Measurements from ENCODE around the gene FCER2. TPM values are rescaled to one million over a fixed set of nuclear protein-coding genes. Genes with fewer than 3 reads are reported as not detected.

Gene FCER2
- total and polyA plus RNA-seq, 8 donors: 0.48 to 1.5 TPM; not detected in 6

GRCh38 chr19:7638802-7639465 is 63.0 kb downstream of the FCER2 start:
- intact Hi-C loops (cut with DNase I; ENCODE audit: low total_unique reads): no loop called here
- TF ChIP-seq EP300 (IDR thresholded peaks at IDR 0.05): no peak
- TF ChIP-seq CTCF (IDR thresholded peaks at IDR 0.05): no peak
- TF ChIP-seq POLR2AphosphoS5 (IDR thresholded peaks at IDR 0.05): no peak
- no peak for TF ChIP-seq POLR2A (IDR thresholded peaks at IDR 0.05)
- Histone ChIP-seq H3K27me3 (peaks cover 0 to 64% (median 9%) of the 10 kb centered on the region in 3 donors), H3K27ac (no peak overlapping the region), H3K4me1 (peaks cover 0 to 43% (median 28%) of the 10 kb centered on the region in 4 donors), H3K9me3 (no peaks in the 10 kb centered on the region), H3K4me3 (peak overlapping the region in 1 of 4 donors; percentile 3), H3K36me3 (peaks cover 0 to 45% (median 19%) of the 10 kb centered on the region in 4 donors)
- no peak for DNase-seq
- WGBS, 5 donors: 78 to 88% (median 79%) methylated on average over 9 to 12 of the region's 12 CpGs

Other genes starting within 250 kb of the FCER2 start
- 1 to 10 TPM in 2 of 5 donors, not detected in 3; 3.9 to 5.2 TPM for gene PEX11G, start 213.1 kb downstream of the FCER2 start, total RNA-seq
- gene PEX11G, start 213.1 kb downstream of the FCER2 start, polyA plus RNA-seq: 1 to 10 TPM; 5.5 to 8.8 (median 5.8) TPM
- 100 to 1,000 TPM in 1 of 5 donors, 10 to 100 TPM in 3, 1 to 10 TPM in 1; 6.2 to 304 (median 84.0) TPM for gene ZNF358, start 186.0 kb downstream of the FCER2 start, total RNA-seq
- 10 to 100 TPM; 68.0 to 75.8 (median 72.4) TPM for gene ZNF358, start 186.0 kb downstream of the FCER2 start, polyA plus RNA-seq
- gene MCOLN1, start 179.5 kb downstream of the FCER2 start, total RNA-seq: 10 to 100 TPM in 3 of 5 donors, 1 to 10 TPM in 2; 5.1 to 56.6 (median 18.3) TPM
- 10 to 100 TPM; 13.3 to 25.5 (median 19.2) TPM for gene MCOLN1, start 179.5 kb downstream of the FCER2 start, polyA plus RNA-seq
- 100 to 1,000 TPM in 2 of 5 donors, 10 to 100 TPM in 3; 15.2 to 357 (median 70.1) TPM for gene PNPLA6, start 166.4 kb downstream of the FCER2 start, total RNA-seq
- 10 to 100 TPM; 31.3 to 38.4 (median 38.0) TPM for gene PNPLA6, start 166.4 kb downstream of the FCER2 start, polyA plus RNA-seq
- 100 to 1,000 TPM in 1 of 5 donors, 10 to 100 TPM in 3, 1 to 10 TPM in 1; 5.5 to 232 (median 43.8) TPM for gene CAMSAP3, start 106.3 kb downstream of the FCER2 start, total RNA-seq
- 10 to 100 TPM; 17.0 to 21.5 (median 21.1) TPM for gene CAMSAP3, start 106.3 kb downstream of the FCER2 start, polyA plus RNA-seq
- gene XAB2, start 72.6 kb downstream of the FCER2 start, total RNA-seq: 100 to 1,000 TPM in 1 of 5 donors, 10 to 100 TPM in 4; 24.6 to 106 (median 40.7) TPM
- gene XAB2, start 72.6 kb downstream of the FCER2 start, polyA plus RNA-seq: 10 to 100 TPM; 43.2 to 57.5 (median 53.6) TPM
- 10 to 100 TPM in 3 of 5 donors, 1 to 10 TPM in 1, under 1 TPM in 1; 0.89 to 33.2 (median 10.1) TPM for gene PET100, start 72.3 kb downstream of the FCER2 start, total RNA-seq
- 100 to 1,000 TPM; 115 to 197 (median 188) TPM for gene PET100, start 72.3 kb downstream of the FCER2 start, polyA plus RNA-seq
- 1 to 10 TPM in 1 of 5 donors, not detected in 4; 2.7 TPM for gene PCP2, start 68.4 kb downstream of the FCER2 start, total RNA-seq
- gene PCP2, start 68.4 kb downstream of the FCER2 start, polyA plus RNA-seq: 1 to 10 TPM; 3.7 to 9.3 (median 4.3) TPM
- 100 to 1,000 TPM in 4 of 5 donors, 10 to 100 TPM in 1; 46.6 to 734 (median 167) TPM for gene STXBP2, start 65.0 kb downstream of the FCER2 start, total RNA-seq
- gene STXBP2, start 65.0 kb downstream of the FCER2 start, polyA plus RNA-seq: 100 to 1,000 TPM in 2 of 3 donors, 10 to 100 TPM in 1; 90.1 to 145 (median 130) TPM
- gene RETN, start 33.1 kb downstream of the FCER2 start, total RNA-seq: 1 to 10 TPM in 1 of 5 donors, not detected in 4; 9.6 TPM
- gene RETN, start 33.1 kb downstream of the FCER2 start, polyA plus RNA-seq: 10 to 100 TPM in 1 of 3 donors, 1 to 10 TPM in 1, not detected in 1; 6.2 to 41.4 TPM
- 1 to 10 TPM in 1 of 5 donors, under 1 TPM in 2, not detected in 2; 0.37 to 7.0 (median 0.43) TPM for gene MCEMP1, start 25.0 kb downstream of the FCER2 start, total RNA-seq
- 1 to 10 TPM in 2 of 3 donors, under 1 TPM in 1; 0.65 to 9.1 (median 1.2) TPM for gene MCEMP1, start 25.0 kb downstream of the FCER2 start, polyA plus RNA-seq
- 10 to 100 TPM in 3 of 5 donors, 1 to 10 TPM in 2; 4.5 to 20.6 (median 15.1) TPM for gene TRAPPC5, start 21.3 kb downstream of the FCER2 start, total RNA-seq
- 100 to 1,000 TPM; 108 to 203 (median 134) TPM for gene TRAPPC5, start 21.3 kb downstream of the FCER2 start, polyA plus RNA-seq
- gene CLEC4G, start 30.0 kb upstream of the FCER2 start, total RNA-seq: 1 to 10 TPM in 1 of 5 donors, under 1 TPM in 1, not detected in 3; 0.37 to 1.0 TPM
- gene CLEC4G, start 30.0 kb upstream of the FCER2 start, polyA plus RNA-seq: 1 to 10 TPM in 1 of 3 donors, under 1 TPM in 1, not detected in 1; 0.25 to 1.2 TPM
- gene CD209, start 45.4 kb upstream of the FCER2 start, total RNA-seq: 10 to 100 TPM in 2 of 5 donors, 1 to 10 TPM in 3; 1.8 to 51.9 (median 7.1) TPM
- gene CD209, start 45.4 kb upstream of the FCER2 start, polyA plus RNA-seq: 1 to 10 TPM in 2 of 3 donors, under 1 TPM in 1; 0.38 to 3.4 (median 2.0) TPM
- gene CLEC4M, start 61.1 kb upstream of the FCER2 start, total RNA-seq: 1 to 10 TPM in 1 of 5 donors, not detected in 4; 1.8 TPM
- not detected for gene CLEC4M, start 61.1 kb upstream of the FCER2 start, polyA plus RNA-seq
- gene EVI5L, start 128.1 kb upstream of the FCER2 start, total RNA-seq: 10 to 100 TPM in 2 of 5 donors, 1 to 10 TPM in 3; 4.9 to 31.6 (median 9.3) TPM
- gene EVI5L, start 128.1 kb upstream of the FCER2 start, polyA plus RNA-seq: 1 to 10 TPM; 5.1 to 8.2 (median 7.8) TPM
- under 1 TPM in 1 of 5 donors, not detected in 4; 0.18 TPM for gene PRR36, start 172.3 kb upstream of the FCER2 start, total RNA-seq
- under 1 TPM; 0.45 to 0.61 (median 0.50) TPM for gene PRR36, start 172.3 kb upstream of the FCER2 start, polyA plus RNA-seq
- 10 to 100 TPM in 1 of 5 donors, 1 to 10 TPM in 2, under 1 TPM in 1, not detected in 1; 0.58 to 12.5 (median 2.5) TPM for gene LRRC8E, start 186.4 kb upstream of the FCER2 start, total RNA-seq
- 1 to 10 TPM in 2 of 3 donors, under 1 TPM in 1; 0.93 to 2.1 (median 1.7) TPM for gene LRRC8E, start 186.4 kb upstream of the FCER2 start, polyA plus RNA-seq
- gene MAP2K7, start 201.7 kb upstream of the FCER2 start, total RNA-seq: 10 to 100 TPM in 4 of 5 donors, 1 to 10 TPM in 1; 4.1 to 52.2 (median 11.0) TPM
- 10 to 100 TPM; 13.5 to 27.5 (median 15.9) TPM for gene MAP2K7, start 201.7 kb upstream of the FCER2 start, polyA plus RNA-seq
- gene TGFBR3L, start 212.7 kb upstream of the FCER2 start, total RNA-seq: not detected
- 1 to 10 TPM in 1 of 3 donors, not detected in 2; 1.5 TPM for gene TGFBR3L, start 212.7 kb upstream of the FCER2 start, polyA plus RNA-seq
- 10 to 100 TPM in 3 of 5 donors, 1 to 10 TPM in 2; 2.3 to 18.3 (median 12.2) TPM for gene SNAPC2, start 218.2 kb upstream of the FCER2 start, total RNA-seq
- 10 to 100 TPM; 15.0 to 22.8 (median 17.7) TPM for gene SNAPC2, start 218.2 kb upstream of the FCER2 start, polyA plus RNA-seq
- gene CTXN1, start 224.0 kb upstream of the FCER2 start, total RNA-seq: 10 to 100 TPM in 1 of 5 donors, 1 to 10 TPM in 3, not detected in 1; 1.3 to 58.5 (median 3.8) TPM
- 1 to 10 TPM in 2 of 3 donors, under 1 TPM in 1; 0.92 to 7.7 (median 1.2) TPM for gene CTXN1, start 224.0 kb upstream of the FCER2 start, polyA plus RNA-seq
- gene TIMM44, start 241.5 kb upstream of the FCER2 start, total RNA-seq: 100 to 1,000 TPM in 2 of 5 donors, 10 to 100 TPM in 3; 41.0 to 123 (median 88.1) TPM
- gene TIMM44, start 241.5 kb upstream of the FCER2 start, polyA plus RNA-seq: 10 to 100 TPM; 44.6 to 55.9 (median 49.4) TPM